ENCODE results near the gene CNTN1.
A peak's percentile ranks its signal among the peaks of the same experiment; 100 is the strongest.

The CNTN1 gene

GRCh38 chr12:40970320-40970907 lies 278.2 kb downstream of the CNTN1 start:
- peak; percentile 12 for DNase-seq (ENCODE audit: low spot score)

GRCh38 chr12:40971911-40972310 lies 279.7 kb downstream of the CNTN1 start:
- DNase-seq (ENCODE audit: low spot score): no peak

- DNase-seq (ENCODE audit: low spot score): no peak
These were observed 284.3 kb downstream of the CNTN1 start for GRCh38 chr12:40976546-40976945.

- DNase-seq (ENCODE audit: low spot score): no peak
These were observed 288.3 kb downstream of the CNTN1 start for GRCh38 chr12:40980427-40980961.

- no peak for DNase-seq (ENCODE audit: low spot score)
These were observed 293.8 kb downstream of the CNTN1 start for GRCh38 chr12:40986001-40986400.

GRCh38 chr12:40988355-40988754 lies 296.1 kb downstream of the CNTN1 start:
- DNase-seq (ENCODE audit: low spot score): no peak

- no peak for DNase-seq (ENCODE audit: low spot score)
These were observed 296.6 kb downstream of the CNTN1 start for GRCh38 chr12:40988824-40989223.

- no peak for DNase-seq (ENCODE audit: low spot score)
These were observed 297.5 kb downstream of the CNTN1 start for GRCh38 chr12:40989785-40990184.

GRCh38 chr12:40992158-40992557 lies 299.9 kb downstream of the CNTN1 start:
- no peak for DNase-seq (ENCODE audit: low spot score)

- no peak for DNase-seq (ENCODE audit: low spot score)
These were observed 300.4 kb downstream of the CNTN1 start for GRCh38 chr12:40992674-40993073.

GRCh38 chr12:40993158-40993557 lies 300.9 kb downstream of the CNTN1 start:
- no peak for DNase-seq (ENCODE audit: low spot score)

- no peak for DNase-seq (ENCODE audit: low spot score)
These were observed 303.9 kb downstream of the CNTN1 start for GRCh38 chr12:40996091-40996490.

- DNase-seq (ENCODE audit: low spot score): no peak
These were observed 307.0 kb downstream of the CNTN1 start for GRCh38 chr12:40999210-40999609.

- no peak for DNase-seq (ENCODE audit: low spot score)
These were observed 316.2 kb downstream of the CNTN1 start for GRCh38 chr12:41008472-41008871.

- DNase-seq (ENCODE audit: low spot score): no peak
These were observed 319.7 kb downstream of the CNTN1 start for GRCh38 chr12:41011939-41012338.

- DNase-seq (ENCODE audit: low spot score): no peak
These were observed 321.8 kb downstream of the CNTN1 start for GRCh38 chr12:41013881-41014642.

- no peak for DNase-seq (ENCODE audit: low spot score)
These were observed 322.4 kb downstream of the CNTN1 start for GRCh38 chr12:41014643-41015020.

GRCh38 chr12:41018010-41018409 lies 325.8 kb downstream of the CNTN1 start:
- DNase-seq (ENCODE audit: low spot score): no peak

- DNase-seq (ENCODE audit: low spot score): no peak
These were observed 327.2 kb downstream of the CNTN1 start for GRCh38 chr12:41019461-41019860.

GRCh38 chr12:41023836-41024235 lies 331.6 kb downstream of the CNTN1 start:
- DNase-seq (ENCODE audit: low spot score): no peak

GRCh38 chr12:41026151-41026550 lies 333.9 kb downstream of the CNTN1 start:
- DNase-seq (ENCODE audit: low spot score): no peak

- DNase-seq (ENCODE audit: low spot score): no peak
These were observed 340.1 kb downstream of the CNTN1 start for GRCh38 chr12:41032386-41032785.

GRCh38 chr12:41034686-41035085 lies 342.4 kb downstream of the CNTN1 start:
- no peak for DNase-seq (ENCODE audit: low spot score)

GRCh38 chr12:41039461-41039860 lies 347.2 kb downstream of the CNTN1 start:
- DNase-seq (ENCODE audit: low spot score): no peak
